ENCODE measurements around the gene LST1. TPM values are rescaled to one million over a fixed set of nuclear protein-coding genes. Genes with fewer than 3 reads are reported as not detected.

Gene LST1
- total and polyA plus RNA-seq, 2 of the 8 experiments (the other 6 are each of a cell fraction or from before 2014, with no cell fraction given), result not detected

GRCh38 chr6:31547727-31548543, 38.1 kb upstream of the LST1 start:
- DNase-seq (ENCODE audit: low read depth in 1 of 2, low spot score in 2 of 2), result no peak
- TF ChIP-seq HDAC2 (IDR thresholded peaks at IDR 0.05; ENCODE audit: borderline replicate concordance in 1 of 2, low read depth in 2 of 2, low read length in 2 of 2), result no peak

More at GRCh38 chr6:31547727-31548543, 38.1 kb upstream of the LST1 start:
- Histone ChIP-seq H3K56ac (replicated peaks; ENCODE audit: insufficient read length, low read depth, low read length) (no peak overlapping the region), H2BK20ac (ENCODE audit: low read length) (no peak overlapping the region; the same call in 1 of the 2 replicates), H3K4ac (replicated peaks; ENCODE audit: insufficient read length, low read depth, low read length) (no peak overlapping the region), H2BK15ac (ENCODE audit: low read length) (no peak overlapping the region), H3K36me3 (ENCODE audit: control insufficient read depth in 2 of 4, insufficient read depth in 4 of 4, low read length in 3 of 4) (peaks cover 0 to 4% (median 3%) of the 10 kb centered on the region in 4 experiments; a peak in 4 of 8 replicates), H3K4me1 (replicated peaks in 1 of 4; ENCODE audit: control insufficient read depth in 3 of 4, insufficient read depth in 4 of 4, low read length in 3 of 4) (peaks cover 0 to 8% (median 5%) of the 10 kb centered on the region in 4 experiments; a peak in 5 of 7 replicates), H3K27me3 (replicated peaks in 1 of 4; ENCODE audit: control insufficient read depth in 3 of 4, extremely low read depth in 1 of 4, insufficient read depth in 3 of 4, low read length in 3 of 4) (no peaks in the 10 kb centered on the region), H3K23me2 (ENCODE audit: low read depth, low read length) (peaks cover 2% of the 10 kb centered on the region; the same call in 1 of the 2 replicates), H3K18ac (ENCODE audit: extremely low read depth, low read length) (no peak overlapping the region), H4K8ac (ENCODE audit: extremely low read depth, insufficient read depth, low read length) (peak overlapping the region; percentile 83), H3K14ac (ENCODE audit: insufficient read length) (no peak overlapping the region), H3K79me1 (ENCODE audit: low read depth, low read length) (no peaks in the 10 kb centered on the region; the same call in 1 of the 2 replicates), H4K91ac (replicated peaks; ENCODE audit: insufficient read length, low read length) (peak overlapping the region; percentile 67), H4K5ac (ENCODE audit: insufficient read length, low read depth, low read length) (no peak overlapping the region), H3K23ac (ENCODE audit: insufficient read length) (no peak overlapping the region), H3K27ac (ENCODE audit: low read depth, low read length) (no peak overlapping the region; the same call in 1 of the 2 replicates), H2AFZ (ENCODE audit: low read length) (no peak overlapping the region), H2AK5ac (ENCODE audit: low read depth, low read length) (no peak overlapping the region), H3K4me2 (ENCODE audit: insufficient read depth in 1 of 2, low read depth in 2 of 2, low read length in 2 of 2) (peak overlapping the region; percentile 32 to 84), H3K9me3 (ENCODE audit: insufficient read depth in 2 of 2, low read depth in 1 of 2, low read length in 1 of 2) (no peaks in the 10 kb centered on the region), H2BK12ac (ENCODE audit: low read depth, low read length) (no peak overlapping the region), H2BK120ac (replicated peaks; ENCODE audit: low read depth, low read length) (no peak overlapping the region), H3K4me3 (ENCODE audit: extremely low read depth in 1 of 4, insufficient read depth in 2 of 4, low read depth in 3 of 4, low read length in 4 of 4) (peak overlapping the region; percentile 33 to 70 (median 51); a peak in 6 of 8 replicates), H2BK5ac (ENCODE audit: low read depth, low read length) (no peak overlapping the region), H4K20me1 (replicated peaks in 1 of 2; ENCODE audit: control insufficient read depth in 1 of 2, insufficient read depth in 2 of 2, low read length in 2 of 2) (no peaks in the 10 kb centered on the region), H3K79me2 (ENCODE audit: control insufficient read depth in 1 of 2, insufficient read depth in 2 of 2, low read length in 2 of 2) (peaks cover 0 to 15% of the 10 kb centered on the region in 2 experiments; a peak in 1 of 4 replicates), H3K9ac (replicated peaks in 1 of 4; ENCODE audit: extremely low read depth in 1 of 4, low read depth in 3 of 4, low read length in 3 of 4) (peak overlapping the region in 2 of 4 experiments; percentile 27 to 46; a peak in 3 of 7 replicates)
- POLR2A ChIA-PET (ENCODE audit: partially characterized antibody), result interaction anchor here (0.6 to 18.4 kb wide), 25 partner anchors 7 to 1222 kb away, joined by 3 to 428 read pairs (median 4); partner anchors contain the start of genes BAG6, C6orf47, GPANK1 and LST1
- CTCF ChIA-PET (ENCODE audit: partially characterized antibody), result interaction anchor here (0.6 to 24.7 kb wide), 8 partner anchors 17 to 96 kb away, joined by 3 to 613 read pairs (median 6); partner anchors contain the start of genes LST1, LTB, NCR3 and TNF
- WGBS, 2 experiments (ENCODE audit: extremely low coverage in 1 of 2, insufficient coverage in 1 of 2, insufficient read length in 1 of 2, insufficient replicate concordance in 2 of 2, low coverage in 1 of 2, low lambda C conversion rate in 2 of 2, missing lambda C conversion rate in 1 of 2), result 88 to 100% methylated on average over 1 to 24 of the region's 24 CpGs
- FAIRE-seq, result no peak
